GM12878 (cell line): ENCODE measurements around the gene COQ9.

ENCODE experiments used
- BHLHE40 ChIP-seq, 2 experiments: fragments of 450-650 bp in 1 of 2; IDR thresholded peaks; 2 replicates each; pipeline ENCODE4 v1.6.1; 2011 to 2017; ENCODE audit warnings: low read depth in 2 of 2, borderline replicate concordance in 1 of 2, improper control_type of control experiment in 1 of 2, low read length in 1 of 2, mild to moderate bottlenecking in 1 of 2
- CBFB ChIP-seq: IDR thresholded peaks from 2 replicates; pipeline ENCODE4 v1.6.1; 2016; ENCODE audit warnings: antibody characterized with exemption, low read depth
- EP300 ChIP-seq, 2 experiments: fragments of 150-350 bp in 1 of 2; IDR thresholded peaks; 2 replicates each; pipeline ENCODE4 v1.6.1; 2011 to 2012; ENCODE audit warnings: low read depth in 2 of 2, low read length in 2 of 2, borderline replicate concordance in 1 of 2, improper control_type of control experiment in 1 of 2, inconsistent platforms in 1 of 2; ENCODE audit not compliant: control insufficient read depth in 1 of 2
- MYC ChIP-seq: IDR thresholded peaks from 2 replicates; pipeline ENCODE4 v1.6.1; 2011; ENCODE audit warnings: mild to moderate bottlenecking, low read length, moderate library complexity, inconsistent platforms; ENCODE audit not compliant: insufficient read depth, insufficient replicate concordance, insufficient read length, severe bottlenecking
- POLR2A ChIP-seq: IDR thresholded peaks from 2 replicates; pipeline ENCODE4 v1.6.1; 2011; ENCODE audit warnings: low read depth, mild to moderate bottlenecking, low read length
- POLR2AphosphoS5 ChIP-seq: IDR thresholded peaks from 2 replicates; pipeline ENCODE4 v1.6.1; 2011; ENCODE audit warnings: mild to moderate bottlenecking, low read length, inconsistent platforms
- RAD21 ChIP-seq: IDR thresholded peaks from 2 replicates; pipeline ENCODE4 v1.6.1; 2011; ENCODE audit warnings: mild to moderate bottlenecking, low read depth, low read length, moderate library complexity; ENCODE audit not compliant: insufficient read depth
- TARDBP ChIP-seq: IDR thresholded peaks from 2 replicates; pipeline ENCODE4 v1.6.1; 2016; ENCODE audit warnings: borderline replicate concordance
- ZNF207 ChIP-seq: fragments of 450-650 bp; IDR thresholded peaks from 2 replicates; pipeline ENCODE4 v1.6.1; 2014; ENCODE audit warnings: antibody characterized with exemption, mild to moderate bottlenecking, borderline replicate concordance
- TF ChIP-seq, protein P1 (sequence below), 3 experiments: IDR thresholded peaks in 2 of 3; conservative IDR thresholded peaks in 1 of 3; 2 replicates each; pipeline ENCODE4 v1.5.1; 2011; ENCODE audit warnings: low read depth in 3 of 3, low read length in 3 of 3, mild to moderate bottlenecking in 3 of 3, control low read depth in 2 of 3, moderate library complexity in 2 of 3, inconsistent platforms in 1 of 3, mixed read lengths in 1 of 3; ENCODE audit not compliant: control insufficient read depth in 2 of 3, insufficient read depth in 1 of 3; ENCODE audit errors: extremely low read depth in 1 of 3
- TF ChIP-seq, protein P2 (sequence below): fragments of 450-650 bp; IDR thresholded peaks from 2 replicates; pipeline ENCODE4 v1.6.1; 2017; ENCODE audit warnings: mild to moderate bottlenecking
- TF ChIP-seq, protein P3 (sequence below): IDR thresholded peaks from 2 replicates; pipeline ENCODE4 v1.6.1; 2011; ENCODE audit warnings: low read depth, mild to moderate bottlenecking, low read length, moderate library complexity, borderline replicate concordance; ENCODE audit errors: extremely low read depth
- TF ChIP-seq, protein P4 (sequence below): IDR thresholded peaks from 2 replicates; pipeline ENCODE4 v1.6.1; 2011; ENCODE audit warnings: low read depth, low read length, improper control_type of control experiment, borderline replicate concordance

DNA sequence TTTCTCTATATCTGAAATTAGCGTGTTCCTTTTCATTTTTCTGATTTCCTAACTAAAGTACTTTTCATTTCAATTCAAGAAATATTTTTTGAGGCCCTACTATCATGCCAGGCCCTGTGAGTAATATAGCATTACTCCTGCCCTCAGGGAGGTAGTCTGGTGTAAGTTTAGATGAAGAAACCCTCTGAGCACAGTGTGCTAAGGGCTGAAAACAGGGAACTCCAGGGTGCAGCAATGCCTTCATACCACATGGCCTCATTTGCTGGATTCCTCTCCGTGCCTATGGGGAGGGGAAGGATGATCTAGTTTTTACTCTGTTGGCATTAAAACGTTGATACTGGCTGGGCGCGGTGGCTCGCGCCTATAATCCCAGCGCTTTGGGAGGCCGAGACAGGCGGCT lies 4.7 kb downstream of the COQ9 start:
- TF ChIP-seq, protein P1, sequence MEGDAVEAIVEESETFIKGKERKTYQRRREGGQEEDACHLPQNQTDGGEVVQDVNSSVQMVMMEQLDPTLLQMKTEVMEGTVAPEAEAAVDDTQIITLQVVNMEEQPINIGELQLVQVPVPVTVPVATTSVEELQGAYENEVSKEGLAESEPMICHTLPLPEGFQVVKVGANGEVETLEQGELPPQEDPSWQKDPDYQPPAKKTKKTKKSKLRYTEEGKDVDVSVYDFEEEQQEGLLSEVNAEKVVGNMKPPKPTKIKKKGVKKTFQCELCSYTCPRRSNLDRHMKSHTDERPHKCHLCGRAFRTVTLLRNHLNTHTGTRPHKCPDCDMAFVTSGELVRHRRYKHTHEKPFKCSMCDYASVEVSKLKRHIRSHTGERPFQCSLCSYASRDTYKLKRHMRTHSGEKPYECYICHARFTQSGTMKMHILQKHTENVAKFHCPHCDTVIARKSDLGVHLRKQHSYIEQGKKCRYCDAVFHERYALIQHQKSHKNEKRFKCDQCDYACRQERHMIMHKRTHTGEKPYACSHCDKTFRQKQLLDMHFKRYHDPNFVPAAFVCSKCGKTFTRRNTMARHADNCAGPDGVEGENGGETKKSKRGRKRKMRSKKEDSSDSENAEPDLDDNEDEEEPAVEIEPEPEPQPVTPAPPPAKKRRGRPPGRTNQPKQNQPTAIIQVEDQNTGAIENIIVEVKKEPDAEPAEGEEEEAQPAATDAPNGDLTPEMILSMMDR (IDR thresholded peaks at IDR 0.05 in 2 of 3, conservative IDR thresholded peaks at IDR 0.05 in 1 of 3; ENCODE audit: control insufficient read depth in 2 of 3, extremely low read depth in 1 of 3, insufficient read depth in 1 of 3, low read depth in 3 of 3, low read length in 3 of 3) = no peak
- TF ChIP-seq, protein P2, sequence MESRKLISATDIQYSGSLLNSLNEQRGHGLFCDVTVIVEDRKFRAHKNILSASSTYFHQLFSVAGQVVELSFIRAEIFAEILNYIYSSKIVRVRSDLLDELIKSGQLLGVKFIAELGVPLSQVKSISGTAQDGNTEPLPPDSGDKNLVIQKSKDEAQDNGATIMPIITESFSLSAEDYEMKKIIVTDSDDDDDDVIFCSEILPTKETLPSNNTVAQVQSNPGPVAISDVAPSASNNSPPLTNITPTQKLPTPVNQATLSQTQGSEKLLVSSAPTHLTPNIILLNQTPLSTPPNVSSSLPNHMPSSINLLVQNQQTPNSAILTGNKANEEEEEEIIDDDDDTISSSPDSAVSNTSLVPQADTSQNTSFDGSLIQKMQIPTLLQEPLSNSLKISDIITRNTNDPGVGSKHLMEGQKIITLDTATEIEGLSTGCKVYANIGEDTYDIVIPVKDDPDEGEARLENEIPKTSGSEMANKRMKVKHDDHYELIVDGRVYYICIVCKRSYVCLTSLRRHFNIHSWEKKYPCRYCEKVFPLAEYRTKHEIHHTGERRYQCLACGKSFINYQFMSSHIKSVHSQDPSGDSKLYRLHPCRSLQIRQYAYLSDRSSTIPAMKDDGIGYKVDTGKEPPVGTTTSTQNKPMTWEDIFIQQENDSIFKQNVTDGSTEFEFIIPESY = no peak
- TF ChIP-seq ZNF207 = no peak
- no peak for TF ChIP-seq CBFB
- TF ChIP-seq, protein P3, sequence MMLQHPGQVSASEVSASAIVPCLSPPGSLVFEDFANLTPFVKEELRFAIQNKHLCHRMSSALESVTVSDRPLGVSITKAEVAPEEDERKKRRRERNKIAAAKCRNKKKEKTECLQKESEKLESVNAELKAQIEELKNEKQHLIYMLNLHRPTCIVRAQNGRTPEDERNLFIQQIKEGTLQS = no peak
- TF ChIP-seq, protein P4, sequence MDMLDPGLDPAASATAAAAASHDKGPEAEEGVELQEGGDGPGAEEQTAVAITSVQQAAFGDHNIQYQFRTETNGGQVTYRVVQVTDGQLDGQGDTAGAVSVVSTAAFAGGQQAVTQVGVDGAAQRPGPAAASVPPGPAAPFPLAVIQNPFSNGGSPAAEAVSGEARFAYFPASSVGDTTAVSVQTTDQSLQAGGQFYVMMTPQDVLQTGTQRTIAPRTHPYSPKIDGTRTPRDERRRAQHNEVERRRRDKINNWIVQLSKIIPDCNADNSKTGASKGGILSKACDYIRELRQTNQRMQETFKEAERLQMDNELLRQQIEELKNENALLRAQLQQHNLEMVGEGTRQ = no peak
- no peak for TF ChIP-seq EP300 (IDR thresholded peaks at IDR 0.05; ENCODE audit: borderline replicate concordance in 1 of 2, control insufficient read depth in 1 of 2, low read depth in 2 of 2, low read length in 2 of 2)
- TF ChIP-seq POLR2A = no peak
- TF ChIP-seq POLR2AphosphoS5 = no peak
- no peak for TF ChIP-seq RAD21
- TF ChIP-seq MYC = no peak
- TF ChIP-seq TARDBP = no peak
- TF ChIP-seq BHLHE40 (IDR thresholded peaks at IDR 0.05; ENCODE audit: borderline replicate concordance in 1 of 2, low read depth in 2 of 2, low read length in 1 of 2) = no peak
